Measurements from ENCODE around the gene ANKFY1. TPM values are rescaled to one million over a fixed set of nuclear protein-coding genes. Genes with fewer than 3 reads are reported as not detected.

The ANKFY1 gene
- total RNA-seq = 10 to 100 TPM; 34.6 to 40.5 TPM

- H3K27me3 Mint-ChIP-seq = no peaks in the 10 kb centered on the region
- intact Hi-C loops (cut with micrococcal nuclease) = loop anchor here (2.0 kb wide), 1 partner anchor 103 kb away; the partner anchor contains the start of gene UBE2G1
- H3K4me3 Mint-ChIP-seq = peak within 1 kb of the TSS; percentile 89
- H3K27ac Mint-ChIP-seq = peak within 1 kb of the TSS; percentile 82
- POLR2A ChIA-PET = interaction anchor here (0.9 to 1.6 kb wide), 4 partner anchors 14 to 120 kb away, joined by 3 to 7 read pairs (median 4); partner anchors contain the start of genes CYB5D2 and ZZEF1
- peaks cover 7% of the 10 kb centered on the region for H3K9me3 Mint-ChIP-seq
- CTCF ChIA-PET = interaction anchor here (0.8 to 1.6 kb wide), 3 partner anchors 15 to 149 kb away, joined by 3 to 4 read pairs (median 3); no protein-coding TSS in a partner anchor
- peak; percentile 99 for DNase-seq
- H3K4me1 Mint-ChIP-seq (ENCODE audit: low read depth) = peaks cover 35% of the 10 kb centered on the region
- peaks cover 16% of the 10 kb centered on the region for H3K36me3 Mint-ChIP-seq
These were observed at the start of gene ANKFY1 for GRCh38 chr17:4263282-4264215. Gene ANKFY1 (minus strand): TSS chr17:4263979. CDS start chr17:4263941, 38 bp downstream.

- no peak overlapping the region for H3K4me3 Mint-ChIP-seq
These were observed 46.7 kb upstream of the ANKFY1 start for GRCh38 chr17:4310354-4311060.

GRCh38 chr17:4309897-4310296 is 46.1 kb upstream of the ANKFY1 start:
- Mint-ChIP-seq H3K9me3 (no peaks in the 10 kb centered on the region), H3K27me3 (no peaks in the 10 kb centered on the region), H3K4me3 (no peak overlapping the region), H3K4me1 (ENCODE audit: low read depth) (peaks cover 60% of the 10 kb centered on the region), H3K27ac (no peak overlapping the region), H3K36me3 (peaks cover 3% of the 10 kb centered on the region)
- intact Hi-C loops (cut with micrococcal nuclease) = no loop called here
- DNase-seq = no peak
- CTCF ChIA-PET = no interaction called here
- POLR2A ChIA-PET = no interaction called here

More at GRCh38 chr17:4310354-4311060, 46.7 kb upstream of the ANKFY1 start:
- Mint-ChIP-seq H3K9me3 (no peaks in the 10 kb centered on the region), H3K27ac (no peak overlapping the region), H3K36me3 (peaks cover 1% of the 10 kb centered on the region), H3K27me3 (no peaks in the 10 kb centered on the region), H3K4me1 (ENCODE audit: low read depth) (peaks cover 61% of the 10 kb centered on the region)
- ChIA-PET POLR2A (no interaction called here), CTCF (interaction anchor here (0.6 kb wide), 1 partner anchor 106 kb away, joined by 3 read pairs; no protein-coding TSS in a partner anchor)
- intact Hi-C loops (cut with micrococcal nuclease) = no loop called here
- DNase-seq = no peak

- DNase-seq = no peak
- H3K4me3 Mint-ChIP-seq = no peak overlapping the region
- H3K27me3 Mint-ChIP-seq = no peaks in the 10 kb centered on the region
- intact Hi-C loops (cut with micrococcal nuclease) = no loop called here
- peaks cover 41% of the 10 kb centered on the region for H3K4me1 Mint-ChIP-seq (ENCODE audit: low read depth)
- H3K9me3 Mint-ChIP-seq = no peaks in the 10 kb centered on the region
- ChIA-PET POLR2A (no interaction called here), CTCF (interaction anchor here (1.0 kb wide), 1 partner anchor 102 kb away, joined by 3 read pairs; no protein-coding TSS in a partner anchor)
- peaks cover 10% of the 10 kb centered on the region for H3K36me3 Mint-ChIP-seq
- no peak overlapping the region for H3K27ac Mint-ChIP-seq
These were observed 43.6 kb upstream of the ANKFY1 start for GRCh38 chr17:4307179-4307930.

GRCh38 chr17:4305224-4305623 is 41.4 kb upstream of the ANKFY1 start:
- CTCF ChIA-PET = interaction anchor here (0.7 to 1.9 kb wide), 7 partner anchors 16 to 101 kb away, joined by 3 to 11 read pairs (median 3); no protein-coding TSS in a partner anchor
- Mint-ChIP-seq H3K9me3 (no peaks in the 10 kb centered on the region), H3K27ac (no peak overlapping the region), H3K36me3 (peaks cover 19% of the 10 kb centered on the region), H3K4me3 (no peak overlapping the region), H3K27me3 (no peaks in the 10 kb centered on the region), H3K4me1 (ENCODE audit: low read depth) (peaks cover 24% of the 10 kb centered on the region)
- POLR2A ChIA-PET = no interaction called here
- intact Hi-C loops (cut with micrococcal nuclease) = no loop called here
- no peak for DNase-seq

GRCh38 chr17:4304417-4305027 is 40.7 kb upstream of the ANKFY1 start:
- H3K4me1 Mint-ChIP-seq (ENCODE audit: low read depth) = peaks cover 17% of the 10 kb centered on the region
- POLR2A ChIA-PET = no interaction called here
- H3K27ac Mint-ChIP-seq = no peak overlapping the region
- H3K36me3 Mint-ChIP-seq = peaks cover 19% of the 10 kb centered on the region
- H3K4me3 Mint-ChIP-seq = no peak overlapping the region
- peak; percentile 46 for DNase-seq
- intact Hi-C loops (cut with micrococcal nuclease) = loop anchor here (5.0 kb wide), 1 partner anchor 87 kb away; no protein-coding TSS in a partner anchor
- H3K9me3 Mint-ChIP-seq = no peaks in the 10 kb centered on the region
- CTCF ChIA-PET = interaction anchor here (0.6 to 2.2 kb wide), 16 partner anchors 16 to 155 kb away, joined by 3 to 11 read pairs (median 3); no protein-coding TSS in a partner anchor
- no peaks in the 10 kb centered on the region for H3K27me3 Mint-ChIP-seq

GRCh38 chr17:4301066-4301465 is 37.3 kb upstream of the ANKFY1 start:
- H3K36me3 Mint-ChIP-seq = peaks cover 22% of the 10 kb centered on the region
- peaks cover 10% of the 10 kb centered on the region for H3K4me1 Mint-ChIP-seq (ENCODE audit: low read depth)
- CTCF ChIA-PET = no interaction called here
- no peak for DNase-seq
- intact Hi-C loops (cut with micrococcal nuclease) = loop anchor here (5.0 kb wide), 1 partner anchor 84 kb away; no protein-coding TSS in a partner anchor
- POLR2A ChIA-PET = no interaction called here
- H3K4me3 Mint-ChIP-seq = no peak overlapping the region
- no peaks in the 10 kb centered on the region for H3K9me3 Mint-ChIP-seq
- H3K27me3 Mint-ChIP-seq = no peaks in the 10 kb centered on the region
- H3K27ac Mint-ChIP-seq = no peak overlapping the region

GRCh38 chr17:4297351-4297750 is 33.6 kb upstream of the ANKFY1 start:
- POLR2A ChIA-PET = no interaction called here

GRCh38 chr17:4295686-4296085 is 31.9 kb upstream of the ANKFY1 start:
- Mint-ChIP-seq H3K36me3 (peaks cover 7% of the 10 kb centered on the region), H3K4me3 (no peak overlapping the region)
- intact Hi-C loops (cut with micrococcal nuclease) = no loop called here

More at GRCh38 chr17:4297351-4297750, 33.6 kb upstream of the ANKFY1 start:
- H3K36me3 Mint-ChIP-seq = peaks cover 16% of the 10 kb centered on the region
- no peaks in the 10 kb centered on the region for H3K9me3 Mint-ChIP-seq
- CTCF ChIA-PET = interaction anchor here (0.6 to 1.1 kb wide), 5 partner anchors 9 to 129 kb away, joined by 3 to 4 read pairs (median 3); no protein-coding TSS in a partner anchor
- DNase-seq = no peak
- intact Hi-C loops (cut with micrococcal nuclease) = no loop called here
- H3K27me3 Mint-ChIP-seq = no peaks in the 10 kb centered on the region
- H3K4me3 Mint-ChIP-seq = no peak overlapping the region
- H3K4me1 Mint-ChIP-seq (ENCODE audit: low read depth) = peaks cover 10% of the 10 kb centered on the region
- no peak overlapping the region for H3K27ac Mint-ChIP-seq

GRCh38 chr17:4293572-4293971 is 29.8 kb upstream of the ANKFY1 start:
- no peak overlapping the region for H3K27ac Mint-ChIP-seq

More at GRCh38 chr17:4295686-4296085, 31.9 kb upstream of the ANKFY1 start:
- H3K27me3 Mint-ChIP-seq = no peaks in the 10 kb centered on the region
- POLR2A ChIA-PET = no interaction called here
- peaks cover 10% of the 10 kb centered on the region for H3K4me1 Mint-ChIP-seq (ENCODE audit: low read depth)
- no peak for DNase-seq
- no peak overlapping the region for H3K27ac Mint-ChIP-seq
- no peaks in the 10 kb centered on the region for H3K9me3 Mint-ChIP-seq
- CTCF ChIA-PET = no interaction called here

GRCh38 chr17:4287710-4288109 is 23.9 kb upstream of the ANKFY1 start:
- H3K4me1 Mint-ChIP-seq (ENCODE audit: low read depth) = no peaks in the 10 kb centered on the region
- CTCF ChIA-PET = interaction anchor here (1.7 kb wide), 1 partner anchor 17 kb away, joined by 7 read pairs; no protein-coding TSS in a partner anchor
- DNase-seq = no peak
- intact Hi-C loops (cut with micrococcal nuclease) = no loop called here
- no peaks in the 10 kb centered on the region for H3K9me3 Mint-ChIP-seq
- no peak overlapping the region for H3K27ac Mint-ChIP-seq
- POLR2A ChIA-PET = no interaction called here
- peaks cover 8% of the 10 kb centered on the region for H3K36me3 Mint-ChIP-seq
- no peaks in the 10 kb centered on the region for H3K27me3 Mint-ChIP-seq
- no peak overlapping the region for H3K4me3 Mint-ChIP-seq

More at GRCh38 chr17:4293572-4293971, 29.8 kb upstream of the ANKFY1 start:
- Mint-ChIP-seq H3K4me3 (no peak overlapping the region), H3K36me3 (peaks cover 10% of the 10 kb centered on the region), H3K4me1 (ENCODE audit: low read depth) (peaks cover 10% of the 10 kb centered on the region), H3K27me3 (no peaks in the 10 kb centered on the region), H3K9me3 (no peaks in the 10 kb centered on the region)
- POLR2A ChIA-PET = no interaction called here
- no peak for DNase-seq
- intact Hi-C loops (cut with micrococcal nuclease) = no loop called here
- CTCF ChIA-PET = interaction anchor here (1.3 kb wide), 1 partner anchor 94 kb away, joined by 4 read pairs; no protein-coding TSS in a partner anchor

Measured in activated CD4-positive, alpha-beta memory T cell treated with anti-CD3 and anti-CD28 coated beads for 36 hours (primary cell).